Activated CD8-positive, alpha-beta memory T cell treated with anti-CD3 and anti-CD28 coated beads, Interleukin-2, amount 10 ng/mL, durations not matched to agents 7 days and 5 days (primary cell): ENCODE measurements around the gene OR5M3. TPM values are rescaled to one million over a fixed set of nuclear protein-coding genes. Genes with fewer than 3 reads are reported as not detected.

ENCODE experiments used
- ATAC-seq: fragments of 150-1000 bp; cut with Tn5 transposase; one replicate; pipeline ENCODE4 v1.10.0; 2021; ENCODE audit warnings: moderate library complexity
- CTCF ChIA-PET: fragments of 350-600 bp; sonication (Branson Sonifier 250); formaldehyde crosslinking; loops from one replicate; lab custom pipeline; 2021; ENCODE audit warnings: antibody characterized with exemption; lab: Charles Lee
- DNase-seq: peaks from one replicate; pipeline ENCODE4 v3.0.0-alpha.2; 2020
- H3K27ac Mint-ChIP-seq: one replicate; pipeline ENCODE4 v1.8.0; 2021; ENCODE audit warnings: mild to moderate bottlenecking, mixed read lengths
- H3K27me3 Mint-ChIP-seq: one replicate; pipeline ENCODE4 v1.8.0; 2021; ENCODE audit warnings: mixed read lengths
- H3K36me3 Mint-ChIP-seq: one replicate; pipeline ENCODE4 v1.8.0; 2021; ENCODE audit warnings: mild to moderate bottlenecking, mixed read lengths
- H3K4me1 Mint-ChIP-seq: one replicate; pipeline ENCODE4 v1.8.0; 2021; ENCODE audit warnings: mixed read lengths
- H3K4me3 Mint-ChIP-seq: one replicate; pipeline ENCODE4 v1.8.0; 2021; ENCODE audit warnings: mild to moderate bottlenecking, moderate library complexity, mixed read lengths
- H3K9me3 Mint-ChIP-seq: one replicate; pipeline ENCODE4 v1.8.0; 2022; ENCODE audit warnings: low read depth, mixed read lengths
- total RNA-seq, 2 experiments: library from RNA; stranded (reverse); gene quantifications; one replicate each; pipeline ENCODE4 v1.2.3, GENCODE V29; 2021

OR5M3 gene
- not detected for total RNA-seq

- no peaks in the 10 kb centered on the region for H3K4me1 Mint-ChIP-seq
- ATAC-seq = no peak
Measured at GRCh38 chr11:56473252-56473651, at the start of gene OR5M3. Gene OR5M3, minus strand, starts transcription at chr11:56473352. Its CDS starts 2,855 bp downstream, at chr11:56470497.

DNA sequence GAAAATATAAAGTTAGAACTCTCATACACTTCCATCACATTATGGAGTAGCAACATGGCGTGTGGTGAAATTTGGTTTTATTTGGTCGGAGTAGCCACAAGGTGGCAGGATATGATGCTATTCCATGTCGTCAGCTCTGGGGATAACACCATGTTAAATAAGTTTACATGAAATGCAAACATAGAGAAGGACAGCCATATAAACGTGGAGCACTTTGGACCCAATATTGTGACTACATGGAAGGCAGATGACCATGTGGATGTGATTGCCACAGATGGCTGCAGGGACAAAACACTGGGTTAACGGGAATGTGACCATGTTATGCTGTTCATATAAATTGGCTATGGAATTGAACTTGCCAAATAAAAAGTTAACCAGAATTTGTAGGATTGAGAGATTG lies 48.9 kb upstream of the OR5M3 start:
- no peak for ATAC-seq
- H3K4me3 Mint-ChIP-seq = no peak overlapping the region
- H3K9me3 Mint-ChIP-seq = peaks cover 6% of the 10 kb centered on the region
- DNase-seq = no peak
- no peaks in the 10 kb centered on the region for H3K4me1 Mint-ChIP-seq
- no peak overlapping the region for H3K27ac Mint-ChIP-seq
- no peaks in the 10 kb centered on the region for H3K27me3 Mint-ChIP-seq
- CTCF ChIA-PET = no interaction called here
- H3K36me3 Mint-ChIP-seq = no peaks in the 10 kb centered on the region

More at GRCh38 chr11:56473252-56473651, at the start of gene OR5M3:
- Mint-ChIP-seq H3K9me3 (peaks cover 3% of the 10 kb centered on the region), H3K27me3 (no peaks in the 10 kb centered on the region), H3K36me3 (no peaks in the 10 kb centered on the region), H3K4me3 (no peak within 1 kb of the TSS), H3K27ac (no peak within 1 kb of the TSS)
- no peak for DNase-seq
- CTCF ChIA-PET = no interaction called here

DNA sequence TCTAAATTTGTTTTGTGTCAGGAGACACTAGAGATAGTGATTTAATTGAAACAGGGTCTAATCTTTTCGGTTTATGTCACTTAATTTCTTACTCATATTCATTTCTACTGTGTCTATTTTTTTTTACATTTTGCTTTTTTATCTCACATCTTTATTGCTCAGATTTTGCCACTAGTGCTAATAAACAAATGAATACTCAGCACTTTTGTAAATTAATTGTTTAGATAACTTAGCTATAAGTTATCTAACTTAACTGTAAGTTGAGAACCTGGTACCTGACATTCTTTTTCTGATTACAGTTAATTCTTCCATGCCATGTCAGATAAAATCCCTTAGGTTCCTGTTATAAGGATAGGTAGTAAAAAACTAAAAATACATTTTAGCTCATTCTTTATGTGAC lies 40.1 kb upstream of the OR5M3 start:
- no peaks in the 10 kb centered on the region for H3K36me3 Mint-ChIP-seq
- no peaks in the 10 kb centered on the region for H3K27me3 Mint-ChIP-seq
- H3K4me1 Mint-ChIP-seq = no peaks in the 10 kb centered on the region
- H3K9me3 Mint-ChIP-seq = peaks cover 3% of the 10 kb centered on the region
- DNase-seq (no peak), ATAC-seq (no peak)
- no peak overlapping the region for H3K4me3 Mint-ChIP-seq
- H3K27ac Mint-ChIP-seq = no peak overlapping the region
- CTCF ChIA-PET = no interaction called here

DNA sequence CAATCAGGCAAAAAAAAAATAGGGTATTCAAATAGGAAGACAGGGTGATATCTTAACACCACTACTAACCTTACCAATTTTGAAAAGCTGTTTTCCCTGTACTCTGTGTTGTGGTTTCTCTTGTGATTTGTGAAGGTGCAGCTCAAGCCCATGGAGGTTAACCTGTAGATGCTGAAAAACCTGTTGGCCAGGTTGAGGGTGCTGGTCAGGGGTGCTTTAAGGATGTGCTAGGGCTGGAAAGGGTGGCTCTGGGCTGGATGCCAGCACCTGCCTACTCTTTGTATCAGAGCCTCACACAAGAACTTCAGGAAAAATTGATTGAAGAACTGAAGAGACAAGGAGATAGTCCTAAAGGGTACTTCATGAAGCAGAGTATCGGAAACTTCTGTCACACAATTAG lies 36.3 kb upstream of the OR5M3 start:
- Mint-ChIP-seq H3K9me3 (peaks cover 3% of the 10 kb centered on the region), H3K27ac (no peak overlapping the region)

DNA sequence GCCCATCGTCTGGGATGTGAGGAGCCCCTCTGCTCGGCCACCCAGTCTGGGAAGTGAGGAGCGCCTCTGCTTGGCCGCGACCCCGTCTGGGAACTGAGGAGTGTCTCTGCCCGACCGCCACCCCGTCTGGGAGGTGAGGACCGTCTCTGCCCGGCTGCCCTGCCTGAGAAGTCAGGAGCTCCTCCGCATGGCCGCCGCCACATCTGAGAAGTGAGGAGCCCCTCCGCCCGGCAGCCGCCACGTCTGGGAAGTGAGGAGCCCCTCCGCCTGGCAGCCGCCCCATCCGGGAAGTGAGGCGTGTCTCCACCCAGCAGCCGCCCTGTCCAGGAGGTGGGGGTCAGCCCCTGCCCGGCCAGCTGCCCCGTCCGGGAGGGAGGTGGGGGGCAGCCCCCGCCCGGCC lies 23.9 kb upstream of the OR5M3 start:
- no peaks in the 10 kb centered on the region for H3K36me3 Mint-ChIP-seq
- no peak overlapping the region for H3K27ac Mint-ChIP-seq
- peaks cover 10% of the 10 kb centered on the region for H3K9me3 Mint-ChIP-seq
- no peak for ATAC-seq
- H3K27me3 Mint-ChIP-seq = no peaks in the 10 kb centered on the region
- no peaks in the 10 kb centered on the region for H3K4me1 Mint-ChIP-seq
- CTCF ChIA-PET = no interaction called here
- H3K4me3 Mint-ChIP-seq = no peak overlapping the region
- DNase-seq = no peak

More for the DNA sequence above, 36.3 kb upstream of the OR5M3 start:
- DNase-seq = no peak
- Mint-ChIP-seq H3K4me3 (no peak overlapping the region), H3K36me3 (no peaks in the 10 kb centered on the region), H3K4me1 (no peaks in the 10 kb centered on the region), H3K27me3 (no peaks in the 10 kb centered on the region)
- ATAC-seq = no peak
- CTCF ChIA-PET = no interaction called here

GRCh38 chr11:56495117-56495516 lies 22.0 kb upstream of the OR5M3 start:
- H3K4me1 Mint-ChIP-seq = no peaks in the 10 kb centered on the region
- H3K36me3 Mint-ChIP-seq = no peaks in the 10 kb centered on the region
- ATAC-seq (no peak), DNase-seq (no peak)
- no peaks in the 10 kb centered on the region for H3K27me3 Mint-ChIP-seq
- no peak overlapping the region for H3K4me3 Mint-ChIP-seq
- H3K27ac Mint-ChIP-seq = no peak overlapping the region
- CTCF ChIA-PET = no interaction called here
- peaks cover 11% of the 10 kb centered on the region for H3K9me3 Mint-ChIP-seq

DNA sequence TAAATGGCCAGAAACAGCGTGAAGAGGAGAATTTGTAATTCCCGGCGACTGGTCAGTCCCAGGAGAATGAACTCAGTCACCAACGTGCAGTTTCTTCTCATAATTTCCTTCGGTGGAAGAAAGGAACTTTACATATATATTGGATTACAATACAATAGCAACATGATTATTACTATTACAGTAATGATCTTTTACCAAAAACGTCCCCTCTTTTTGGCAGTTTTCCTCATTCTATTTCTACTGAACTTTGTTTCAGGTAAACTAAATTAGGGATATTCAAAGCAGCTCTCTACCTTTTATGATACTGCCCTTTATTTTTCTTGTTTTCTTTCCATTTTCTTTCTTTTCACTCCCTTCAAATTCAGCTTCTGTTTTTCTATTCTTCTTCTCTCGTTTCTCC lies 18.1 kb upstream of the OR5M3 start, which contains the start of gene OR5M8:
TSS of gene OR5M8 (minus strand) at position 101 of the 400 bp plus-strand sequence. CDS start at position 101, 0 bp downstream.
- H3K27me3 Mint-ChIP-seq = no peaks in the 10 kb centered on the region
- H3K4me1 Mint-ChIP-seq = no peaks in the 10 kb centered on the region
- H3K4me3 Mint-ChIP-seq = no peak within 1 kb of the TSS
- DNase-seq (no peak), ATAC-seq (no peak)
- H3K36me3 Mint-ChIP-seq = no peaks in the 10 kb centered on the region
- CTCF ChIA-PET = no interaction called here
- peaks cover 8% of the 10 kb centered on the region for H3K9me3 Mint-ChIP-seq
- H3K27ac Mint-ChIP-seq = no peak within 1 kb of the TSS

DNA sequence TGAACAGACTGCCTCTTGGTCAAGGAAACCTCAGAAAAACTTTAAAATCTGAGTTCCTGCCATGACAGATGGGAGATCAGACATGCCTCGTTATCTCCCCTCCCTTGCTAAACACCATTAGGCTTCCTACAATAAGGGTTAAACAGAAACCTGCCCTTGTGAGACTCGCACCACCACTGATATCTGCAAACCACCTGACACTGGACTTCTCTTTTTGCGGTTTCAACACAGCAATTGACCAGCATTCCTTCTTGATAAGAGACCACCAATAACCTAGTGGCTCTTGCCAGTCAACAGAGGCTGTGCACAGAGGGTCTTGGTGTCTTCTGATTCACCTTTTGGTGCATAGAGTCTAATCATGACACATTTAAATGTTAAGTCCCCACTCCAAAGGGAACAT lies 13.6 kb upstream of the OR5M3 start:
- CTCF ChIA-PET = no interaction called here
- Mint-ChIP-seq H3K27ac (no peak overlapping the region), H3K9me3 (peaks cover 11% of the 10 kb centered on the region), H3K27me3 (no peaks in the 10 kb centered on the region), H3K36me3 (no peaks in the 10 kb centered on the region), H3K4me3 (no peak overlapping the region), H3K4me1 (no peaks in the 10 kb centered on the region)
- no peak for DNase-seq
- no peak for ATAC-seq

GRCh38 chr11:56474729-56475235 lies 1.6 kb upstream of the OR5M3 start:
- H3K27me3 Mint-ChIP-seq = no peaks in the 10 kb centered on the region
- no peak for ATAC-seq
- no peaks in the 10 kb centered on the region for H3K4me1 Mint-ChIP-seq
- no peak overlapping the region for H3K27ac Mint-ChIP-seq
- DNase-seq = no peak
- no peak overlapping the region for H3K4me3 Mint-ChIP-seq
- peaks cover 6% of the 10 kb centered on the region for H3K9me3 Mint-ChIP-seq
- H3K36me3 Mint-ChIP-seq = no peaks in the 10 kb centered on the region
- CTCF ChIA-PET = no interaction called here

- CTCF ChIA-PET = no interaction called here
- no peaks in the 10 kb centered on the region for H3K4me1 Mint-ChIP-seq
- ATAC-seq (no peak), DNase-seq (no peak)
- H3K27me3 Mint-ChIP-seq = no peaks in the 10 kb centered on the region
- H3K4me3 Mint-ChIP-seq = no peak overlapping the region
- no peak overlapping the region for H3K27ac Mint-ChIP-seq
- H3K36me3 Mint-ChIP-seq = no peaks in the 10 kb centered on the region
- peaks cover 7% of the 10 kb centered on the region for H3K9me3 Mint-ChIP-seq
Measured at GRCh38 chr11:56457076-56457475, 16.1 kb downstream of the OR5M3 start.

GRCh38 chr11:56453521-56453920 lies 19.6 kb downstream of the OR5M3 start:
- H3K9me3 Mint-ChIP-seq = peaks cover 19% of the 10 kb centered on the region
- no peaks in the 10 kb centered on the region for H3K36me3 Mint-ChIP-seq
- no peak overlapping the region for H3K4me3 Mint-ChIP-seq

More at GRCh38 chr11:56453521-56453920, 19.6 kb downstream of the OR5M3 start:
- Mint-ChIP-seq H3K27me3 (no peaks in the 10 kb centered on the region), H3K27ac (no peak overlapping the region), H3K4me1 (no peaks in the 10 kb centered on the region)
- ATAC-seq (no peak), DNase-seq (no peak)
- CTCF ChIA-PET = no interaction called here

Other genes starting within 250 kb of the OR5M3 start
- not detected for gene OR5T2, start 239.1 kb downstream of the OR5M3 start, total RNA-seq
- gene OR5T3, start 221.1 kb downstream of the OR5M3 start, total RNA-seq = not detected
- not detected for gene OR5T1, start 199.2 kb downstream of the OR5M3 start, total RNA-seq
- gene OR8H1, start 181.1 kb downstream of the OR5M3 start, total RNA-seq = not detected
- gene OR8K3, start 158.2 kb downstream of the OR5M3 start, total RNA-seq = not detected
- not detected for gene OR8K1, start 127.3 kb downstream of the OR5M3 start, total RNA-seq
- gene OR8J1, start 119.1 kb downstream of the OR5M3 start, total RNA-seq = not detected
- gene OR8U1, start 97.7 kb downstream of the OR5M3 start, total RNA-seq = not detected
- not detected for gene OR5AL1, start 60.7 kb downstream of the OR5M3 start, total RNA-seq
- not detected for gene OR5M8, start 18.0 kb upstream of the OR5M3 start, total RNA-seq
- gene OR5M11, start 69.9 kb upstream of the OR5M3 start, total RNA-seq = not detected
- gene OR5M10, start 104.4 kb upstream of the OR5M3 start, total RNA-seq = not detected
- not detected for gene OR5M1, start 141.5 kb upstream of the OR5M3 start, total RNA-seq
- not detected for gene OR5AP2, start 169.1 kb upstream of the OR5M3 start, total RNA-seq
- not detected for gene OR5AR1, start 190.3 kb upstream of the OR5M3 start, total RNA-seq
- not detected for gene OR9G1, start 225.7 kb upstream of the OR5M3 start, total RNA-seq